ENCODE data around the gene AGMO. TPM values are rescaled to one million over a fixed set of nuclear protein-coding genes. Genes with fewer than 3 reads are reported as not detected.

Gene AGMO
- total RNA-seq, 1 donor from 2014 or later, result 0.98 TPM

DNA sequence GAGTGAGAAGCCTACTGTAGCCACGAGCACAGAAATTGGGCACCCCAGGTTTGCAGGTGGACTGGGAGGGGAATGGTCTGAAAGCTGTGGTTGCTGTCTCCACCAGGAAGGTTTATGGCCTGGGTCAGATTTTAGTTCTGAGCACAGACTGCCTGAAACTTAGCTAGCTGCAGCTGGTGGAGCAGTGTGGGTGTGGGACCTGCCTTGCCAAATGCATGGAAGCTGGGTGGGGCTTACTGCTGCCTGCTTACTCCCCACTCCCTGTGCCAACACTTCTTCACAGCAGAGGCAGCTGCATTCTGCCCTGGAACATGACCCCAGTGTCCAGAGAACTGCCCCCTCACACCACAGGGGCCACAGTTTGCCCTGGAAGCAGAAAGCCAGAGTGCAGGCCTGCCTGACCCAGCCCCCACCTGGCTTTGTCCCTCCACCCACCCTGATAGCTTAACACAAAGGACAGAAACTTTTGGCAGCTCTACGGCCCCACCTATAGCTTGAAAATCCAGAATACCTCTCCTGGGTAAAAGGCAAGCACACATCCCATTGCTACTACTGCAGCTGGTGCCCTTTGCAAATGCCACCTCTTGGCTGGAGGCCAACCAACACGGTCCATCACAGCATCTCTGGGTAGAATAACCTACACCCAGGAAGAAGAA lies 281.6 kb downstream of the AGMO start:
- Histone ChIP-seq H3K4me3 (no peak overlapping the region), H3K27ac (no peak overlapping the region), H3K36me3 (no peaks in the 10 kb centered on the region), H3K9me3 (no peaks in the 10 kb centered on the region), H3K27me3 (no peaks in the 10 kb centered on the region), H3K4me1 (no peaks in the 10 kb centered on the region)
- TF ChIP-seq CTCF (IDR thresholded peaks at IDR 0.05) (no peak), POLR2A (IDR thresholded peaks at IDR 0.05) (no peak), POLR2AphosphoS5 (IDR thresholded peaks at IDR 0.05; ENCODE audit: insufficient read depth in 1 of 2, low read depth in 1 of 2) (no peak)
- intact Hi-C loops (cut with DNase I), result no loop called here
- no peak for DNase-seq (ENCODE audit: extremely low spot score in 2 of 2)

DNA sequence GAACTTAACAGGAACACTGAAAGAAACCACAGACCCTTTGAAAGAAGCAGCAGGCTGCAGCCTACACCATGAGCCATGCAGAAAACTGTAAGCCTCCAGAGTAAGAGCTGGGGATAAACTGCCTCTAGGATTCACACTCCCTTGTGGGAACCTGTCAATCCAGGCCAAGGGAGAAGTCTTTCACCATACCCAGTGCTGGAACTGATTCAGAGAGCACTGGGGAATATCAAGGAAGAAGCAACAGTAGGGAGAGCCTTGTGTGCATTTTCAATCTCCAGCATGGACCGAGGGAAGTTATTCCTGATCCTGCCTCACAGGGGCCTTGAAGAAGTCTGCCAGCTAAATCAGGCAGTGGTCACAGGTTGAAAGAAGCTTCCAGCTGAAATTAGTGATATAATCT lies 282.2 kb downstream of the AGMO start:
- no peak overlapping the region for H3K4me3 ChIP-seq
- DNase-seq (ENCODE audit: extremely low spot score in 2 of 2), result no peak
- TF ChIP-seq POLR2A (IDR thresholded peaks at IDR 0.05) (no peak), CTCF (IDR thresholded peaks at IDR 0.05) (no peak), POLR2AphosphoS5 (IDR thresholded peaks at IDR 0.05; ENCODE audit: insufficient read depth in 1 of 2, low read depth in 1 of 2) (no peak)
- no peaks in the 10 kb centered on the region for H3K36me3 ChIP-seq
- H3K27me3 ChIP-seq, result no peaks in the 10 kb centered on the region
- H3K27ac ChIP-seq, result no peak overlapping the region
- H3K9me3 ChIP-seq, result no peaks in the 10 kb centered on the region
- no peaks in the 10 kb centered on the region for H3K4me1 ChIP-seq
- intact Hi-C loops (cut with DNase I), result no loop called here

DNA sequence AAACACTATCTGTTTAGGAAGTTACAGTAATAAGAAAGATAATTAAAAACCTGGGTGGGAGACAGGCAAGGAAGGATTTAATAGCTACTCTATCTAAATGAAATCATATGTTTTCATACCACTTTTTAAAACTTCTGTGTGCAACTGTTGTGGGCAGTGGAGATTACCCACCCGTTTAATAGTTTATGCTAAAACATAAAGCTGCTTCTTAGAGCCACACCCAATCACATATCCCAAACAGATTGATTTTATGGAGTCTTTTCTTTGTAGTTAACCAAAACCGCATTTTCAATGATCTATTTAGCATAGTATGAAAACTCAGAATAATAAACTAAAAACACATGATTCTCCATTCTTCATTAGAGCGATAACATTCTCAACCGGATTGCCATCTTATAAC lies 304.1 kb downstream of the AGMO start:
- H3K4me1 ChIP-seq, result no peaks in the 10 kb centered on the region
- TF ChIP-seq POLR2A (IDR thresholded peaks at IDR 0.05) (no peak), CTCF (IDR thresholded peaks at IDR 0.05) (no peak), POLR2AphosphoS5 (IDR thresholded peaks at IDR 0.05; ENCODE audit: insufficient read depth in 1 of 2, low read depth in 1 of 2) (no peak)
- no peaks in the 10 kb centered on the region for H3K9me3 ChIP-seq
- H3K27ac ChIP-seq, result no peak overlapping the region
- no peaks in the 10 kb centered on the region for H3K36me3 ChIP-seq
- no peak overlapping the region for H3K4me3 ChIP-seq
- intact Hi-C loops (cut with DNase I), result no loop called here
- H3K27me3 ChIP-seq, result no peaks in the 10 kb centered on the region
- no peak for DNase-seq (ENCODE audit: extremely low spot score in 2 of 2)

DNA sequence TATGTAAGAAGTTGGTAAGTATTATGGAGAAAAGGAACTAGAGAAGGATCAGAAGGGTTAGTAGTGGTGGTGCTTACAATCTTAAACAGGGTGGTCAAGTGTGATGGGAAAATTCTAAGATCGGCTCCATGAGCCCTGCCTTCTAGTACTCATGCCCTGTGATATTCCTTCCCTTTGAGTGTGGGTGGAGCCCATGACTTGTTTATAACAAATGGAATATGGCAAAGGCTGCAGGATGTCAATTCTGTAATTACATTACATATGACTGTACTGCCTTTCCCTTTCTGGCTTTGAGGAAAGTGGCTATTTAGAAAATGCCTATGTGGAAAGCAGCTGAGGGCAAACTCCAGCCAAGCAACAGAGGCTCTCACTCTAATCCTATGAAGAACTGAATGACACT lies 309.6 kb downstream of the AGMO start:
- DNase-seq (ENCODE audit: extremely low spot score in 2 of 2), result no peak
- no peaks in the 10 kb centered on the region for H3K4me1 ChIP-seq
- H3K27me3 ChIP-seq, result no peaks in the 10 kb centered on the region
- no peaks in the 10 kb centered on the region for H3K9me3 ChIP-seq
- no peak overlapping the region for H3K4me3 ChIP-seq
- no peak overlapping the region for H3K27ac ChIP-seq
- H3K36me3 ChIP-seq, result no peaks in the 10 kb centered on the region
- TF ChIP-seq POLR2AphosphoS5 (IDR thresholded peaks at IDR 0.05; ENCODE audit: insufficient read depth in 1 of 2, low read depth in 1 of 2) (no peak), CTCF (IDR thresholded peaks at IDR 0.05) (no peak)
- intact Hi-C loops (cut with DNase I), result no loop called here

GRCh38 chr7:15248514-15248913 lies 313.3 kb downstream of the AGMO start:
- no peak for DNase-seq (ENCODE audit: extremely low spot score in 2 of 2)
- intact Hi-C loops (cut with DNase I), result no loop called here
- H3K36me3 ChIP-seq, result no peaks in the 10 kb centered on the region
- no peak overlapping the region for H3K4me3 ChIP-seq
- H3K27me3 ChIP-seq, result no peaks in the 10 kb centered on the region
- H3K4me1 ChIP-seq, result no peaks in the 10 kb centered on the region
- TF ChIP-seq POLR2AphosphoS5 (IDR thresholded peaks at IDR 0.05; ENCODE audit: insufficient read depth in 1 of 2, low read depth in 1 of 2) (no peak), POLR2A (IDR thresholded peaks at IDR 0.05) (no peak), CTCF (IDR thresholded peaks at IDR 0.05) (no peak)
- no peak overlapping the region for H3K27ac ChIP-seq
- H3K9me3 ChIP-seq, result no peaks in the 10 kb centered on the region
